ENCODE data around the gene CASK. TPM values are rescaled to one million over a fixed set of nuclear protein-coding genes. Genes with fewer than 3 reads are reported as not detected.

The CASK gene
- total RNA-seq, 1 experiment from 2014 or later, result 29.4 TPM

DNA sequence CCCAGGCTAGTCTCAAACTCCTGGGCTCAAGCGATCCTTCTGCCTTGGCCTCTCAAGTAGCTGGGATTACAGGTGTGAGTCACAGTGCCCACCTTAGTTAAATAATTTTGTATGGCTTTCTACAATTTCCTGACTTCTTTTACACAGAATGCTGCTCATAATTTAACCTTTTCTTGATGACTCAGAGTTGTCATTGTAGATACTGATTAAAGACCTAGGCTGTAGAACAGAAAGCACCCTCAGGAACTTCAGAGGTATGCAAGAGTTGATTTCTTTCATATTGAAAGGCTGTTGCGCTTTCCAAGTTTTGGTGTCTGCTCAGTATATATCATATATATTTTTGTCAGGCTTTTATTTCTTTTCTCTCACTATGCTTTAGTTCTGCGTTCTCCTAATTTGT, 255.7 kb downstream of the CASK start:
- Histone ChIP-seq H3K4me3 (no peak overlapping the region), H3K9me2 (ENCODE audit: insufficient read depth) (no peaks in the 10 kb centered on the region), H3K79me2 (ENCODE audit: low read depth) (no peaks in the 10 kb centered on the region), H3K27me3 (ENCODE audit: insufficient read depth, low read depth) (no peaks in the 10 kb centered on the region), H3K9me3 (ENCODE audit: insufficient read depth, low read depth) (no peaks in the 10 kb centered on the region), H2AFZ (no peak overlapping the region), H3K36me3 (ENCODE audit: low read depth) (no peaks in the 10 kb centered on the region), H3F3A (ENCODE audit: insufficient read depth, low read depth) (no peaks in the 10 kb centered on the region), H3K4me1 (replicated peaks; ENCODE audit: insufficient read depth) (no peaks in the 10 kb centered on the region), H4K20me1 (ENCODE audit: insufficient read depth) (no peaks in the 10 kb centered on the region), H3K27ac (no peak overlapping the region), H3K4me2 (no peak overlapping the region)
- ChIA-PET POLR2A (ENCODE audit: unreplicated experiment) (no interaction called here), CTCF (no interaction called here)
- no peak for DNase-seq
- BruUV-seq (replicated peaks), result no TSS peak
- TF ChIP-seq, protein P1, sequence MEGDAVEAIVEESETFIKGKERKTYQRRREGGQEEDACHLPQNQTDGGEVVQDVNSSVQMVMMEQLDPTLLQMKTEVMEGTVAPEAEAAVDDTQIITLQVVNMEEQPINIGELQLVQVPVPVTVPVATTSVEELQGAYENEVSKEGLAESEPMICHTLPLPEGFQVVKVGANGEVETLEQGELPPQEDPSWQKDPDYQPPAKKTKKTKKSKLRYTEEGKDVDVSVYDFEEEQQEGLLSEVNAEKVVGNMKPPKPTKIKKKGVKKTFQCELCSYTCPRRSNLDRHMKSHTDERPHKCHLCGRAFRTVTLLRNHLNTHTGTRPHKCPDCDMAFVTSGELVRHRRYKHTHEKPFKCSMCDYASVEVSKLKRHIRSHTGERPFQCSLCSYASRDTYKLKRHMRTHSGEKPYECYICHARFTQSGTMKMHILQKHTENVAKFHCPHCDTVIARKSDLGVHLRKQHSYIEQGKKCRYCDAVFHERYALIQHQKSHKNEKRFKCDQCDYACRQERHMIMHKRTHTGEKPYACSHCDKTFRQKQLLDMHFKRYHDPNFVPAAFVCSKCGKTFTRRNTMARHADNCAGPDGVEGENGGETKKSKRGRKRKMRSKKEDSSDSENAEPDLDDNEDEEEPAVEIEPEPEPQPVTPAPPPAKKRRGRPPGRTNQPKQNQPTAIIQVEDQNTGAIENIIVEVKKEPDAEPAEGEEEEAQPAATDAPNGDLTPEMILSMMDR (conservative IDR thresholded peaks at IDR 0.05), result no peak
- no peak for TF ChIP-seq EZH2 (IDR thresholded peaks at IDR 0.05; ENCODE audit: low read depth)
- intact Hi-C loops (cut with micrococcal nuclease; ENCODE audit: unreplicated experiment), result no loop called here

GRCh38 chrX:41666251-41666650, 257.1 kb downstream of the CASK start:
- H3F3A ChIP-seq (ENCODE audit: insufficient read depth, low read depth), result no peaks in the 10 kb centered on the region
- no TSS peak for BruUV-seq (replicated peaks)
- H3K9me2 ChIP-seq (ENCODE audit: insufficient read depth), result no peaks in the 10 kb centered on the region
- H3K27me3 ChIP-seq (ENCODE audit: insufficient read depth, low read depth), result no peaks in the 10 kb centered on the region
- TF ChIP-seq EZH2 (IDR thresholded peaks at IDR 0.05; ENCODE audit: low read depth), result no peak
- TF ChIP-seq, protein P1 (conservative IDR thresholded peaks at IDR 0.05), result no peak
- no peaks in the 10 kb centered on the region for H3K36me3 ChIP-seq (ENCODE audit: low read depth)
- no peaks in the 10 kb centered on the region for H3K9me3 ChIP-seq (ENCODE audit: insufficient read depth, low read depth)
- no peaks in the 10 kb centered on the region for H3K79me2 ChIP-seq (ENCODE audit: low read depth)
- H4K20me1 ChIP-seq (ENCODE audit: insufficient read depth), result no peaks in the 10 kb centered on the region
- H3K4me3 ChIP-seq, result no peak overlapping the region
- intact Hi-C loops (cut with micrococcal nuclease; ENCODE audit: unreplicated experiment), result no loop called here
- H3K4me2 ChIP-seq, result no peak overlapping the region
- ChIA-PET CTCF (no interaction called here), POLR2A (ENCODE audit: unreplicated experiment) (no interaction called here)
- no peak overlapping the region for H3K27ac ChIP-seq
- H2AFZ ChIP-seq, result no peak overlapping the region
- no peak for DNase-seq
- H3K4me1 ChIP-seq (replicated peaks; ENCODE audit: insufficient read depth), result no peaks in the 10 kb centered on the region

DNA sequence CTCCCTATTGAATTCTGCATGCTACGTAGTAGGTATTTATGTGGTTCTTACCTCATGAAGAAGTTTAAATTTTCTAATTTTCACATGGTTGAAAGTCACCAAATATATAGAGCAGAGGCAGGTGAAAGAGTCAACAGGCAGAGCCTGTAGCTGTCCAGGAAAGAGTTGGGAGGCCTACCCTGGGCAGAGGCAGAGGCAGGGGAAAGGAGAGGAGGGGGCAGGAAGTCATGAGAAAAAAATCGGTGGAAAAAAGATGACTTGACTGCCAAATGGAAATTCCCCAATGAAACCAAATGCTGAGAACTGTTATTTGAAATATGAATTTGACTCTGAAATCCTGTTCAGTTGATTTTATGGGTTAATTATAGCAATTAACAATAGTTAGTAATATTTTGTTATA, 257.7 kb downstream of the CASK start:
- intact Hi-C loops (cut with micrococcal nuclease; ENCODE audit: unreplicated experiment), result no loop called here
- Histone ChIP-seq H4K20me1 (ENCODE audit: insufficient read depth) (no peaks in the 10 kb centered on the region), H3K79me2 (ENCODE audit: low read depth) (no peaks in the 10 kb centered on the region), H3K4me3 (no peak overlapping the region), H3K4me1 (replicated peaks; ENCODE audit: insufficient read depth) (no peaks in the 10 kb centered on the region), H3K27me3 (ENCODE audit: insufficient read depth, low read depth) (no peaks in the 10 kb centered on the region), H3K4me2 (no peak overlapping the region), H3F3A (ENCODE audit: insufficient read depth, low read depth) (no peaks in the 10 kb centered on the region), H2AFZ (no peak overlapping the region), H3K27ac (no peak overlapping the region), H3K36me3 (ENCODE audit: low read depth) (no peaks in the 10 kb centered on the region), H3K9me3 (ENCODE audit: insufficient read depth, low read depth) (no peaks in the 10 kb centered on the region), H3K9me2 (ENCODE audit: insufficient read depth) (no peaks in the 10 kb centered on the region)
- DNase-seq, result no peak
- ChIA-PET POLR2A (ENCODE audit: unreplicated experiment) (no interaction called here), CTCF (no interaction called here)
- no TSS peak for BruUV-seq (replicated peaks)
- TF ChIP-seq, protein P1 (conservative IDR thresholded peaks at IDR 0.05), result no peak
- TF ChIP-seq EZH2 (IDR thresholded peaks at IDR 0.05; ENCODE audit: low read depth), result no peak

Data from PC-9 (cell line).